ENCODE results near the gene ACE2. TPM values are rescaled to one million over a fixed set of nuclear protein-coding genes. Genes with fewer than 3 reads are reported as not detected.
A peak's percentile ranks its signal among the peaks of the same experiment; 100 is the strongest.

ACE2 gene
- total RNA-seq, 1 experiment from 2014 or later = not detected

DNA sequence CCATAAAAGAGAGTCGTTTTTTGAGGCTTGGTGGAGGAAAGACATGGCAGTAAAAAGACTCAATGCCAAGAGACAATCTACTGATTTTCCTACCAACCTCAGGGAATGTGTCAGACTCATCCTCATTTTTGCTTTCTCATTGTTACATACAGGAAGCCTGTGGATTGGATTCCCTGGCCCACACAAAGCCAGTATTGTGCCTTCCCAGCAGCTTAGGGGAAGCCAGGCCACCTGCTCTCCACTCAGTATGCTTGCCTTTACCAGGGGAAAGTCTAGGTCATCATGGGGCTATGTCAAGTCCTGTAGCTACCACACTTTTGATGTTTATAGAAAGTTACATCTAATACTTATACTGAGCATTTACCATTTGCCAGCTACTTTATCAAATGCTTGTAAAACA lies 89.2 kb downstream of the ACE2 start:
- peak; percentile 31 for DNase-seq (ENCODE audit: low read depth)

Other genes starting within 250 kb of the ACE2 start
- gene VEGFD, start 216.5 kb downstream of the ACE2 start, total RNA-seq (2014; rRNA removed; shearing (Covaris generic)) = 0.12 and 0.39 TPM in 2 replicates
- gene PIR, start 107.6 kb downstream of the ACE2 start, total RNA-seq (2014; rRNA removed; shearing (Covaris generic)) = 25.1 and 27.3 TPM in 2 replicates
- not detected in 2 replicates for gene BMX, start 100.2 kb downstream of the ACE2 start, total RNA-seq (2014; rRNA removed; shearing (Covaris generic))
- gene CLTRN, start 63.8 kb upstream of the ACE2 start, total RNA-seq (2014; rRNA removed; shearing (Covaris generic)) = 0.12 and 0.20 TPM in 2 replicates
- gene CA5B, start 137.3 kb upstream of the ACE2 start, total RNA-seq (2014; rRNA removed; shearing (Covaris generic)) = 29.6 and 35.7 TPM in 2 replicates
- gene ZRSR2, start 189.5 kb upstream of the ACE2 start, total RNA-seq (2014; rRNA removed; shearing (Covaris generic)) = 2.8 and 4.5 TPM in 2 replicates